ENCODE data around the gene RHOT2. TPM values are rescaled to one million over a fixed set of nuclear protein-coding genes. Genes with fewer than 3 reads are reported as not detected.

RHOT2 gene
- total RNA-seq, 1 experiment from 2014 or later = 210 TPM

DNA sequence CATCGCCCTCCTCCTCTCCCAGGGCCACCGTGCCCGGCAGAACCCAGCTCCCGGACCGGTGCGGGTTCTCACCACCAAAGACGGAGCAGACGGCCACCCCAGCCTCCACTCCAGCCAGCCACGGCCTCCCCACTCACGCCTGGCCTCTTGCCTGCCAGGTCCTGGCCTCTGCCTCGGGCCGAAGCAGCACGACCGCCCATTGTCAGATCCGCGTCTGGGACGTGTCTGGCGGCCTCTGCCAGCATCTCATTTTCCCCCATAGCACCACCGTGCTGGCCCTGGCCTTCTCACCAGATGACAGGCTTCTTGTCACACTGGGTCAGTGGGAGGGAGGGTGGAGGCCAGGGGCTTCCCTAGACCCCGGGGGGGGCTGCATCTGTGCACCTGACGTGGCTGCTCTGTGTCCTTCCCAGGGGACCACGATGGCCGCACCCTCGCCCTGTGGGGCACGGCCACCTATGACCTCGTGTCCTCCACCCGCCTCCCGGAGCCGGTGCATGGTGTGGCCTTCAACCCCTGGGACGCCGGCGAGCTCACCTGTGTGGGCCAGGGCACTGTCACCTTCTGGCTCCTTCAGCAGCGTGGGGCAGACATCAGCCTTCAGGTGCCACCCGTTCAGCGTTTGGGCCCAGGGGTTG, 6.6 kb upstream of the RHOT2 start:
- Histone ChIP-seq H3K79me2 (ENCODE audit: insufficient read depth, low read length) (no peaks in the 10 kb centered on the region), H3K4me1 (ENCODE audit: insufficient read depth, low read length) (no peaks in the 10 kb centered on the region; the same call in 1 of the 2 replicates), H3K27ac (ENCODE audit: insufficient read length, low read depth, low read length) (no peak overlapping the region), H3T11ph (ENCODE audit: low read length) (no peak overlapping the region), H3K18ac (ENCODE audit: insufficient read length, low read depth, low read length) (peak overlapping the region; percentile 50), H2BK120ac (ENCODE audit: low read depth, low read length, poor library complexity, severe bottlenecking) (no peak overlapping the region), H2AK5ac (ENCODE audit: insufficient read length, low read length) (no peak overlapping the region), H3K9ac (ENCODE audit: extremely low read depth, insufficient read length, low read length) (no peak overlapping the region), H2BK5ac (ENCODE audit: insufficient read length, low read length) (no peak overlapping the region), H3K27me3 (ENCODE audit: insufficient read depth, low read length) (no peaks in the 10 kb centered on the region), H4K20me1 (ENCODE audit: control insufficient read depth, insufficient read depth, insufficient read length) (no peaks in the 10 kb centered on the region), H4K91ac (ENCODE audit: insufficient read length, low read depth, low read length) (no peak overlapping the region), H3K14ac (ENCODE audit: insufficient read depth, low read length) (no peak overlapping the region), H3K9me3 (ENCODE audit: control insufficient read depth, low read depth, low read length) (no peaks in the 10 kb centered on the region), H3K23ac (ENCODE audit: insufficient read length, low read depth, low read length) (no peak overlapping the region), H4K5ac (ENCODE audit: insufficient read length, low read depth, low read length) (no peak overlapping the region), H2AFZ (ENCODE audit: low read length) (no peak overlapping the region), H3K56ac (ENCODE audit: insufficient read length, low read depth, low read length) (no peak overlapping the region), H2BK20ac (ENCODE audit: low read depth, low read length, poor library complexity, severe bottlenecking) (no peak overlapping the region), H2BK12ac (ENCODE audit: insufficient read length, low read depth, low read length) (no peak overlapping the region), H4K8ac (replicated peaks; ENCODE audit: insufficient read length, low read depth, low read length) (no peak overlapping the region), H3K23me2 (ENCODE audit: insufficient read length, low read depth, low read length, poor library complexity, severe bottlenecking) (no peaks in the 10 kb centered on the region), H3K79me1 (ENCODE audit: insufficient read depth, low read depth, low read length, poor library complexity, severe bottlenecking) (no peaks in the 10 kb centered on the region), H3K4ac (ENCODE audit: low read depth, low read length) (no peak overlapping the region), H3K4me2 (ENCODE audit: insufficient read depth, insufficient read length, low read length) (no peak overlapping the region), H2BK15ac (ENCODE audit: low read depth, low read length) (peak overlapping the region; percentile 46)
- no peak for DNase-seq
- H3K27ac Mint-ChIP-seq = peak overlapping the region in 1 of 3 experiments; percentile 20; a peak in 1 of 7 replicates
- peaks cover 0 to 5% of the 10 kb centered on the region in 2 experiments; a peak in 2 of 4 replicates for H3K4me1 Mint-ChIP-seq
- peaks cover 2 to 13% (median 8%) of the 10 kb centered on the region in 3 experiments; a peak in 5 of 7 replicates for H3K36me3 Mint-ChIP-seq (ENCODE audit: insufficient read depth in 1 of 3, low read depth in 3 of 3)
- no peaks in the 10 kb centered on the region for H3K27me3 Mint-ChIP-seq (ENCODE audit: low read depth)
- no CpG with 5 or more reads among the region's 35 CpGs for WGBS (ENCODE audit: extremely low coverage, insufficient read length, low lambda C conversion rate)
- TF ChIP-seq, protein P1, sequence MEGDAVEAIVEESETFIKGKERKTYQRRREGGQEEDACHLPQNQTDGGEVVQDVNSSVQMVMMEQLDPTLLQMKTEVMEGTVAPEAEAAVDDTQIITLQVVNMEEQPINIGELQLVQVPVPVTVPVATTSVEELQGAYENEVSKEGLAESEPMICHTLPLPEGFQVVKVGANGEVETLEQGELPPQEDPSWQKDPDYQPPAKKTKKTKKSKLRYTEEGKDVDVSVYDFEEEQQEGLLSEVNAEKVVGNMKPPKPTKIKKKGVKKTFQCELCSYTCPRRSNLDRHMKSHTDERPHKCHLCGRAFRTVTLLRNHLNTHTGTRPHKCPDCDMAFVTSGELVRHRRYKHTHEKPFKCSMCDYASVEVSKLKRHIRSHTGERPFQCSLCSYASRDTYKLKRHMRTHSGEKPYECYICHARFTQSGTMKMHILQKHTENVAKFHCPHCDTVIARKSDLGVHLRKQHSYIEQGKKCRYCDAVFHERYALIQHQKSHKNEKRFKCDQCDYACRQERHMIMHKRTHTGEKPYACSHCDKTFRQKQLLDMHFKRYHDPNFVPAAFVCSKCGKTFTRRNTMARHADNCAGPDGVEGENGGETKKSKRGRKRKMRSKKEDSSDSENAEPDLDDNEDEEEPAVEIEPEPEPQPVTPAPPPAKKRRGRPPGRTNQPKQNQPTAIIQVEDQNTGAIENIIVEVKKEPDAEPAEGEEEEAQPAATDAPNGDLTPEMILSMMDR (conservative IDR thresholded peaks at IDR 0.05) = no peak
- no peaks in the 10 kb centered on the region for H3K9me3 Mint-ChIP-seq
- H3K4me3 Mint-ChIP-seq = peak overlapping the region in 1 of 2 experiments; percentile 62; a peak in 2 of 5 replicates

Data from H9 (cell line).